GM21390 (cell line): Measurements from ENCODE around the gene LYAR.

Experiments used
- ATAC-seq: cut with Tn5 transposase; IDR thresholded peaks from one replicate; pipeline ENCODE4 v1.9.1; 2021; ENCODE audit not compliant: unreplicated experiment

The LYAR gene

DNA sequence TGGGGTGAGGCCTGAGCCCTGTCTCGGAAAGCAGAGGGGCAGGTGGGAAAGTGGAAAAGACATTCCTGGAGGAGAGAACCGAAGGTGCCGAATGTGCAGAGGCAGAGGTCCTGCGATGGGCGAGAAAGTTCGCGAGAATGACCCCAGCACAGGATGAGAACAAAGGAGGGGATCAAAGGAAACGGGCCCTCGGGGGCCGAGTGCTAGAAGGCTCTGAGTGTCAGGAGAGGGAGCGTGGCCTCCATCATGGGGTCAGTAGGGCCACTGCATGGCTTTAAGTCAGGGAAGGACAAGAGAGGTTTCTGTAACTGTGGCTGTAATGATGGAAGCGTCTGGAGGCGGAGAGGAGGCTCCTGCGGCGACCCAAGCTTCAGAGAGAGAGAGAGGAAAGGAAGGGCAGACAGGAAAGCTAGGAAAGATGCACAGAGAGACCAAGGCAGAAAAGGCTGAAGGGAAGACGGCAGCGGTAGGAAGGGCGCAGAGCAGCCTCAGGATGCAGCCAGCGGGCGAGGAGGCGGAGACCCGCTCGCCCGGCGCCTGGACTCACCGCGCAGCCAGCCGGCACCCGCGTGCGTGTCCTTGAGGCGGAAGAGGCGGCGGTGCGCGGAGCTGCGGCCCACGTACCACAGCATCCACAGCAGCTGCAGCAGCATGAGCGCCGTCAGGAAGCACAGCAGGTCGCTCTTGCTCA lies 63.9 kb downstream of the LYAR start:
- ATAC-seq: no peak
